ENCODE results near the gene GPBP1L1. TPM values are rescaled to one million over a fixed set of nuclear protein-coding genes. Genes with fewer than 3 reads are reported as not detected.

GPBP1L1 gene
- total RNA-seq, 1 donor from 2014 or later = 72.6 TPM

Other genes with a start within 250 kb of the GPBP1L1 start
- 1.5 TPM for gene TESK2, start 195.4 kb downstream of the GPBP1L1 start, total RNA-seq
- gene CCDC163, start 186.5 kb downstream of the GPBP1L1 start, total RNA-seq = 0.38 TPM
- 19.1 TPM for gene MMACHC, start 186.2 kb downstream of the GPBP1L1 start, total RNA-seq
- 319 TPM for gene PRDX1, start 164.6 kb downstream of the GPBP1L1 start, total RNA-seq
- 43.3 TPM for gene AKR1A1, start 135.7 kb downstream of the GPBP1L1 start, total RNA-seq
- 28.7 TPM for gene NASP, start 102.5 kb downstream of the GPBP1L1 start, total RNA-seq
- 1.0 TPM for gene CCDC17, start 62.5 kb downstream of the GPBP1L1 start, total RNA-seq
- gene TMEM69, start 1.6 kb upstream of the GPBP1L1 start, total RNA-seq = 22.1 TPM
- 13.9 TPM for gene IPP, start 64.1 kb upstream of the GPBP1L1 start, total RNA-seq
- 97.0 TPM for gene MAST2, start 117.1 kb upstream of the GPBP1L1 start, total RNA-seq

All from Right ventricle myocardium superior (tissue), 1 donor.